EH (cell line): ENCODE measurements around the gene MPG.
"Not testable (repeated sequence)": the region's sequence is repeated elsewhere in the genome, so short reads cannot be mapped to it uniquely, and the experiment has no call there.

Experiments used
- DNase-seq: peaks from one replicate; pipeline ENCODE4 v3.0.0-alpha.2; 2015; ENCODE audit warnings: low read depth

Gene MPG

GRCh38 chr16:77807-78443, at the start of gene MPG:
MPG (plus strand) TSS chr16:78225; CDS start chr16:78310, 85 bp downstream.
- peak; percentile 86 for DNase-seq

GRCh38 chr16:30627-31026, 47.4 kb upstream of the MPG start:
- DNase-seq, result not testable (repeated sequence)

GRCh38 chr16:33154-33876, 44.7 kb upstream of the MPG start:
- DNase-seq, result not testable (repeated sequence)

GRCh38 chr16:33877-34647, 44.0 kb upstream of the MPG start:
- DNase-seq, result no peak

GRCh38 chr16:34648-34987, 43.4 kb upstream of the MPG start:
- DNase-seq, result no peak

- no peak for DNase-seq
Observed at GRCh38 chr16:35011-35677, 42.9 kb upstream of the MPG start.

GRCh38 chr16:35678-36305, 42.2 kb upstream of the MPG start:
- DNase-seq, result no peak

- no peak for DNase-seq
Observed at GRCh38 chr16:36336-36984, 41.6 kb upstream of the MPG start.

- DNase-seq, result no peak
Observed at GRCh38 chr16:37511-37910, 40.5 kb upstream of the MPG start.

- DNase-seq, result not testable (repeated sequence)
Observed at GRCh38 chr16:38206-38605, 39.8 kb upstream of the MPG start.

GRCh38 chr16:38941-39892, 38.8 kb upstream of the MPG start:
- no peak for DNase-seq

- DNase-seq, result no peak
Observed at GRCh38 chr16:41439-42068, 36.5 kb upstream of the MPG start.

- no peak for DNase-seq
Observed at GRCh38 chr16:42069-42457, 36.0 kb upstream of the MPG start.

GRCh38 chr16:42691-43090, 35.3 kb upstream of the MPG start:
- no peak for DNase-seq

- DNase-seq, result no peak
Observed at GRCh38 chr16:43294-43693, 34.7 kb upstream of the MPG start.

- no peak for DNase-seq
Observed at GRCh38 chr16:44655-45054, 33.4 kb upstream of the MPG start.

GRCh38 chr16:45454-45853, 32.6 kb upstream of the MPG start:
- DNase-seq, result no peak

GRCh38 chr16:46510-46909, 31.5 kb upstream of the MPG start:
- not testable (repeated sequence) for DNase-seq

GRCh38 chr16:47234-47633, 30.8 kb upstream of the MPG start:
- DNase-seq, result no peak
